ENCODE measurements around the gene XPC.
"Not testable (repeated sequence)": the region's sequence is repeated elsewhere in the genome, so short reads cannot be mapped to it uniquely, and the experiment has no call there.

The XPC gene

GRCh38 chr3:14117468-14118399 is 60.7 kb downstream of the XPC start:
- no peak for DNase-seq

GRCh38 chr3:14113965-14114635 is 64.3 kb downstream of the XPC start:
- DNase-seq = no peak

- DNase-seq = no peak
Measured at GRCh38 chr3:14110699-14111098, 67.7 kb downstream of the XPC start.

DNA sequence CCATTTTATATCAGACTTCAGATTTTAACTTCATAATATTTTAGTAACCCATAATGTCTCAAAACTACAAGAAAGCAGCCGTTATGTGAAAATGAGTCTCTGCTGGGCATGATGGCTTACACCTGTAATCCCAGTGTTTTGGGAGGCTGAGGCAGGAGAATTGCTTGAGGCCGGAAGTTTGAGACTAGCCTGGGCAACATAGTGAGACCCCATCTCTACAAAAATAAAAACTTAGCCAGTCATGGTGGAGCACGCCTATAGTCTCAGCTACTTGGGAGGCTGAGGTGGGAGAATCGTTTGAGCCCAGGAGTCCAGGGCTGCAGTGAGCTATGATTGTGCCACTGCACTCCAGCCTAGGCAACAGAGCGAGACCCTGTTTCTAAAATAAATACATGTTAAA is 68.6 kb downstream of the XPC start:
- DNase-seq = not testable (repeated sequence)

DNA sequence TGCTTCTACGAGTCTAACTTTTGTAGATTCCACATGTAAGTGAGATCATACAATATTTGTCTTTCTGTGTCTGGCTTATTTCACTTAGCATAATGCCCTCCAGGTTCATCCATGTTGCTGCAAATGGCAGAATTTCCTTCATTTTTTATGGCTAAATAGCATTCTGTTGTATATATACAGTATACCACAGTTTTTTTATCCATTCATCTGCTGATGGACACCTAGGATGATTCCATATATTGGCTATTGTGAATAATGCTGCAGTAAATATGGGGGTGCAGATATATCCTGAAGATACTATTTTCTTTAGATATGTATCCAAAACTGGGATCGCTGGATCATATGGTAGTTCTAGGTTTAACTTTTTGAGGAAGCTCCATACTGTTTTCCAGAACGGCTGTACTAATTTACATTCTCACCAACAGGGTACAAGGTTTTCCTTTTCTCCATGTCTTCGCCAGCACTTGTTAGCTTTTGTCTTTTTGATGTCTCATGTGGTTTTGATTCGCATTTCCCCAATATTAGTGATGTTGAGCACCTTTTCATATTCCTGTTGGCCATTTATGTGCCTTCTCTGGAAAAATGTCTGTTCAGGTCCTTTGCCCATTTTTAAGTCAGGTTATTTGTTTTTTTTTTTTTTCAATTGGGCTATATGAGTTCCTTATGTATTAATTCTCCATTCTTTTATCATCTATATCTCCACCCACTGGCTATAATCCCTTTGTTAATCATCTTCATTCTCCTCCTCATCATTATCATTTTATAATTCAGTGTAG is 80.6 kb downstream of the XPC start:
- no peak for DNase-seq

- no peak for DNase-seq
Measured at GRCh38 chr3:14096742-14097141, 81.7 kb downstream of the XPC start.
